LHCN-M2 (cell line): ENCODE measurements around the gene MTURN. TPM values are rescaled to one million over a fixed set of nuclear protein-coding genes. Genes with fewer than 3 reads are reported as not detected.
A peak's percentile ranks its signal among the peaks of the same experiment; 100 is the strongest.

ENCODE experiments used
- DNase-seq: peaks from one replicate; pipeline ENCODE4 v3.0.0-alpha.2; 2012; ENCODE audit warnings: low read depth
- total RNA-seq: library from RNA; depleted of rRNA; stranded (reverse); fragments of >200 nt; gene quantifications from 2 replicates; pipeline ENCODE4 v1.2.3, GENCODE V29; 2014

MTURN gene
- total RNA-seq, 1 experiment from 2014 or later, result 18.7 TPM

DNA sequence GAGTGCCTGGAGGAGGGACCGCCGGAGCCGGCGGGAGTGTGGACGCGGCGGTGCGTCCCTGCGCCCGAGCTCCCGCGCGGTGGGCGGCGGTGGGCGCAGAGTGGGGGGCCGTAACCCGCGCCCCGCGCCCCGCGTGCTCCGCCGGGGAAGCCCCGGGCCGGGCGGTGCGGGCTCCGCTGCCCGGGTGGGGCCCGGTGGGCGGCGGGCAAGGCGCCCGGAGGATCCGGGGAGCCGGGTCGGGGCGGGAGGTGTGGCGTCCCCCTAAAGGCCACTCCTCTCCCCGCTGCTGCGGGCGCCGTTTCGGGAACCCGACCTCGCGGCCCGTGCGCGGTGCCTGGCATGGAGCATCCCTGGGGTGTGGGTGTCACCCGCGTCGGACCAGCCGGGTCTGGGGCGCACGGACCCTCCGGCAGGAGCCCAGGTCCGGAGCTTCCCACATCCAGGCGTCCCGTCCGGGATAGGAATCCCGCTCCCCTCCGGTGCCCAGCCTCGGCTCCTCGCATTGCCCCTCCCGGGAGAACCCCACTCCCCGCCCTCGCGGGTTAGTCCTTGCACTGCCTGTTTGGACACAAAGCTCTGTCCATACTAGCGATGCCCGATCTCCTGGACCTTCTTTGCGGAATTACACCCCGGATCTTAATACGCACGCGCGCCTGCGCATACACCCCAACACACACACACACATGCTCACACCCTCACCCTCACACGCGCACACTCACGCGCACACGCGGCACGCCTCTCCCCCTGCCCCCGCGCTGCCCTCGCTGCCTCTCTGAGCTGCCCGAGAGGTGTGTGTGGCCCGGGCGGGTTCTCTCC lies 723 bp downstream of the MTURN start:
- peak; percentile 88 for DNase-seq

DNA sequence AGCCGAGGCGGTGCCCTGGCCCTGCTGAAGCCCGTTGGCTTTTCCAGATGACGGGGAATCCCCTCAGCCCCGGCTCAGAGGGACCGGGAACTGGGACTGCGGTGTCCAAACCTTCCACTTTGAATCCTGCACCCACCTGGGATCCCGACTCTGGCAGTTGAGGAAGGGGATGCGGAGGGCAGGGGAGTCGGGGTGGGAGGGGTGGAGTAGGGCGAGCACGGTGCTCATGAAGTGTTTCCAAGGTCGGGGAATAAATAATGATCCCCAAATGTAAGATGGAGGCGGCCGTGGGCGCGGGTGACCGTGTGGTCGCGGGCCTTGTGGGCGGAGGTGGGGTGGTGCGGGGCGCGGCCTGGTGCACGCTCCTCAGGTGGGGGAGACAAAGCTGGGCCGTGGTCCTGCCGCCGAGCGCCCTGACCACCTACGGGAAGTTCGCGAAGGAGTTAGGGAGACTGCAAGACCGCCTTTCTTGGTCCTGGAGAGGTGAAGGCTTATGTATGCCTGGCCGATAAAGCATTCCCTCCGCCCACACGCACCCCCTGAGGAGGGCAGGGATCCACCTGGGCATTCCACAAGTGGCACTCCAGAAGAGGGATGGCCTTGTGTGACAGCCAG lies 1.4 kb downstream of the MTURN start:
- no peak for DNase-seq

DNA sequence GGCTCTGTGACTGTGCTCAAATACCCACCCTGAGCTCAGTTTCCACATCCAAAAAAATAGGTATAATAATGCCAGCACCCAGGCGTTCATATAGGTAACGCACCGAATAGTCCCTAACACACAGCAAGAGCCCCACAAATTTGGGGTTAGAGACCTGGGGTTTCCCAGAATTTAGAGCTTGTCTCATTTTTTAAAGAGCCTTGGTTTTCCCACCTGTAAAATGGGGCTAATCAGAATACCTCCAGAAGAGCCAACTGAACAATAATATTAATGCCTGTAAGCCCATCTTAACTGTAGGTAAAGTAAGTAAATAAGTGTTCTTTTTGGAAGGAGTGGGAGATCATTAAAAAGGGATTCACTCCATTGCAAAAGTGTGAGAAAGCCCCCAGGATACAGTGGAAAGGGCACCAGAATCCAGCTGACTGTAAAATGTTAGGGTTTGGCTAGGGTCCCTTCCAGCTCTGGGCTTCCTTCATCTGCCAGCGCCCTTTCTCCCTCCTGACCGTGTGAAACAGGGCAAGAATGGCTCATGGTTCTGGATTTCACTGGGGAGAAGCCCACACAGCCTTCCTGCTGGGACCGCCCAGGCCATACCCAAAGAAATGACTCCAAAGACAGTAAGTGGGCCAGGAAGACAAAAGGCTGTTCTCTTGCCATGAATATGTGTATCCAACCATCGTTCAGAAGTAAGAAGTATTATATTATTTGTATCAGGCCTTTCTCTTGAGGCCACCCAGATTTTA lies 2.1 kb downstream of the MTURN start:
- DNase-seq, result no peak

DNA sequence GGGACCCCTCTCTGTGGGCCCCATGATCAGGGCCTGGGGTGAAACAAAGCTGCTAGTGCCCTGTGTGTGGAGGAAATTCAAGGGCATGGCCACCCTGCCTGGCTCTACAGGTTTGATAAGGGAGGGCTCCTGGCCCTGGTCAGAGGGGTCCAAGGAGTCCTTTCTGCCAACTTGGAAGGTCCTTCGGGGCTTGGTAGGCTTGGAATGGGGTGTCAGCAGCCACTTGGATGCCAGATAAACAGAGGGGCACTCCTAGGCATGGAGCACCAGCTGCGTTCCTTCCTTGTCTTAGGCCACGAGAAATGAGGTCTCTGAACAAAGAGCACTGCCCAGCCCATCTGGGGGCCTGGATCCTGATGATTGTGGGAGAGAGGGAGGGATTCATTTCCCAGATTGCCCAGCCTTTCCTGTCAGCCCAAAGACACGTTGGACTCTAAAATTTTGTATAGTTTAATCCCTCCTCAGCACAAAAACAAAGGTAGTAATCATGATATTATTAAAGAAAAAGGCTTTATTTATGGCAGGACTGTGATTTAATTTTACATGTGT lies 5.1 kb downstream of the MTURN start:
- no peak for DNase-seq

DNA sequence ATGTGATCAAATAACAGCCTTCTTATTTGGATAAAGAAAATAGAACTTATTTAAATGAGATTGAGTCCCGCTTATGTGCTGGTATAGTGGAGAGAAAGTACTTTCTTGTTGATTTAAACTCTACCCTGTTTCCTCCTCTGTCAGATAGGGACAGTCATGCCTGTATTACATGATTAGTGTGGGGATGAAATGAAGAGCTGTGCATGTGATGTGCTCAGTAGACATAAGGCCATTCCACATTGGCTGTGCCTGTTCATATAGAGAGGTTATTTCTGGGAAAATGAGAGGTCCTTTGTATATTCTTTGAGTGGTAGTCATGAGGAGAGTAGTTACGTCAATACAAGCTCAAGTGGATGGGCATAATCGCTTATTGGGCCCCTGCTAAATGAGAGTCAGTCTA lies 5.7 kb downstream of the MTURN start:
- no peak for DNase-seq

DNA sequence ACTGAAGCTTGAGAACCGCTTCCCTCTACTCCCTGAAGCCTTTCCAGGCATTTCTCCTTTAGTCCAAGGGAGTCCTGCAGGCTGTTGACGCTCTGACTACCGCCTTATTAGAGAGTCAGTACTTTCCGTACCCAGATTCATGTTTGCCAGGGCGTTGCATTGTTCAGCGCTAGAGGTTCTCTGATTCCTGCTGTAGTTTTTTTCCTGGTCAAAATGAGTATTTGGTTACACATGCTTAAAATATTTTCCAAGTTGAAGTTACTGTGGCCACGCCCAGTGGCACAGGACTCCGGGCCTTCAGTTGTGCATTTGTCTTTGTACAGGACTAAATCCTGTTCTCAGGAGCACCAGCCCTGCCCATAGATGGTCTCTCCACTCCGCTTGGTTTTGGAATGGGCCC lies 7.9 kb downstream of the MTURN start:
- peak; percentile 90 for DNase-seq

DNA sequence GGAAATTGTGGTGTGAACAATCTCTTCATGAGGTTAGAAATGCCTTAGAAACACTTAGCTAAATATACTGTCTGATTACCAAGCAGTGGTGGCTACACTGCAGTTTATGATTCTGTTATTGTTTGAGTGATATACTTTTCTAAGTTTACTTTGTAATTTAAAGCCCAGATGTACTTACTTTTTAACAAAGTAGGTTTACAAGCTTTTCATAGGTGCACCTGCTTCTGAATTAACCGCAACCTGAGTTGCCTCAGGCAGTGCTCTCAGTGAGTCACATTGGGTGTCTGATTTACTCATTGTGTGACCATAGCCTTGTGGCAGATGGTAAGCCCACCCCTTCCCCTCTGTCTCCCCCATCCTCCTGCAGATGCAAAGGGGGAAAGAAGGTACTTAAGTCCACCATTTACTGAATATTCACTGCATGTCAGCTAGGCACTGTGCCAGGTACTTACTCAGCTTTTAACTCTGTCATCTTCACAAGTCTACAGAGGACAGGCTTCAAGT lies 9.0 kb downstream of the MTURN start:
- peak; percentile 68 for DNase-seq

DNA sequence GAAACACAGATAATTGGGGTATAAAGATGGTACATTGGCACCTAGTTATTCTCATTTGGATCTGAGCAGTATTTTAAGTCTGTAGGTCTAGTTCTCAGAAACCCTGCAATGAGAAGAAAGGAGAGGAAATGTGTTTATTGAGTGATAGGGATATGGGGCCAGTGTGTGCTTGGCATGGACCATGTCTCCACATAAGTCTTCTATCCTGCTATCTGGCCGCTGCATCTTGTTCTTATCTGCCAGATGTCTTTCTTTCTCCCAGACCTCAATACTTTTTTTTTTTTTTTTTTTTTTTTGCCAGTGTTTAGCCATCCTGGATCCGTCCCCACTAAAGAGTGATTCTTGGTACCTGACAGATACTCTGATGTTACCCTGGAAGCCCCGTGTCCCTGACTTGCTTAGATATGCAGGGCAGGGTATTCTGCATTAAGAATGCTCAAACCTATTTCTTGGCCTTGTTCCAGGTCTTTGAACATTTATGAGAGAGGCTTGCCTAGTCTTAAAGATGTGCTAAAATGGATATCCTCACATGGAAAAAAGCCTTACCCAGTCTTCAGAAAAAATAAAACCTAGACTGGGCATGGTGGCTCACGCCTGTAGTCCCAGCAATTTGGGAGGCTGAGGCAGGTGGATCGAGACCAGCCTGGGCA lies 10.0 kb downstream of the MTURN start:
- no peak for DNase-seq

DNA sequence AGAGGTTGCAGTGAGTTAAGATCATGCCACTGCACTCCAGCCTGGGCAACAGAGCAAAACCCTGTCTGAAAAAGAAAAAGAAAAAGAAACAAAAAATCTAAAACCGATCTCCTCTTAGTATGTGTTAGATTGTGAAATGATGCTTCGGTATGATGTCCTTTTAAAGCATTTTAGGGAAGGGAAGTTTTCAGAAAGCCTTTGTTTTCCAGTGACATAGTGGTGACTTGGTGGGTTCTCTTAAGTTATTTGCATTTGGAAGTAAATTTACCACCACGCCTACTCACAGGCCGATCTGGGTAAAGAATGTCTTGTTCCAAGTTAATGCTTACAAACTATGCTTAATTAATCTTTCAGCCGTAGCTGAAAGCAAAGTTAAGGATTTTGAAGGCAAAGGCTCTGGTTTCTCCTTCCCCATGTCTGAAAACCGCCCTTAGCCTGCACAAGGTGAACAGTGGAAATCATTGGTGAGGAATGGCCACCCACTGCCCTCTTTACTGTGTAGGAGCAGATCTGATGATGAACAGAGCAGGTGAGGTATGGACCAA lies 10.7 kb downstream of the MTURN start:
- DNase-seq, result no peak

DNA sequence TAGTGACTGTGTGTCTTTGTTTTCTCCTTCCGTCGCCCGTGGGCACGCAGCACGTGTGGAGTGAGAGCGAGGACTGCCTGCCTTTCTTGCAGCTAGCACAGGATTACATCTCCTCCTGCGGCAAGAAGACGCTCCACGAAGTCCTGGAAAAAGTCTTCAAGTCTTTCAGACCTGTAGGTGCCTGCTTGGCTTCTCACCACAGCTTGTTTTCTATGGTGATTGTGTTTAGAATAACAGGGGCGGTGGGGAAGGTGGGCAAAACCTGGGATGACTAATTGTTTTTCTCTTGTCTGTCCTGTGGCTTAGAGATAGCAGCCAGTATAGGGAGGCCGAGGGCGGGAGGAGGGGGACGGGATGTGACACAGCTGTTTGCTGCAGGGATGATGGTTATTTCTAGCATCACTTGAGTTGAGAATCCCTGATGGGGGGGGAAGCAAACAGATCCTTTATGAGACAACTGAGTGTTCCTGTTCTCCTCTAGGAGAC lies 11.4 kb downstream of the MTURN start:
- DNase-seq, result peak; percentile 73

DNA sequence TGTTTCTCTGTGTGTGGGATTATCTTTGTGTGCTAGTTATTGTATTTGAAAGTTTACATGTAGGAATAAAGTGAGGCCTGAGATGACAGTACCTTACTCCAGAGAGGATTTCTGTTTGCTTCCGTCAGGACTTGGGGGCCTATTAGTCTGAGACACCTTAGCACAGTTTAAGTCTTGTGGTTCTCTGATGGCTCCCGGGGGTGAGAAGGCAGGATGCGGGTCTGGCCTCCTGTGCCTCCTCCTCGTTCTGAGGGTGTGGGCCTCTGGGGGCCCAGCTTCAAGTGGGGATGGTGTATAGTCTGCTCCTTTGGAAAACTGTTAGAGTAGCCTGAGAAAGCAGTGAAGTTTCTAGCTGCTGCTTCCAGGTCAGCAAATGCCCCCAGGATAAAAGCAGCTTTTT lies 12.4 kb downstream of the MTURN start:
- DNase-seq, result no peak

DNA sequence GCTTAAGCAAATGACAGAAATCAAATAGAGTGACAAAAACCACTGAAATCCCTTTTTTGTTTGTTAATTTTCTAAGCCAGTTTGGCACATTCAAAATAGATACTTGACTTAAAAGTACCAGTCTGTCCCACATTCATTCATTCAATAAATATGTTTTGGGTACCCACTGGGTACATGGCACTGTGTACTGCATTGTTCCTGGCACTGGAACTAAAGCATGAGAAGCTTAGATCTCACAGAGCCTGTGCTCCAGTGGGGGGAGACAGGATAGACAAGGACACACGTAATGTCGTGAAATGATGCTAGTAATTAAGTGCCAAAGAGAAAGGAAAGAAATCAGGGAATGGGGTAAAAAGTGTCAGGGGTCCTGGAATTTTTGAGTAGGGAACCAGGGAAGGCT lies 13.0 kb downstream of the MTURN start:
- DNase-seq, result no peak

DNA sequence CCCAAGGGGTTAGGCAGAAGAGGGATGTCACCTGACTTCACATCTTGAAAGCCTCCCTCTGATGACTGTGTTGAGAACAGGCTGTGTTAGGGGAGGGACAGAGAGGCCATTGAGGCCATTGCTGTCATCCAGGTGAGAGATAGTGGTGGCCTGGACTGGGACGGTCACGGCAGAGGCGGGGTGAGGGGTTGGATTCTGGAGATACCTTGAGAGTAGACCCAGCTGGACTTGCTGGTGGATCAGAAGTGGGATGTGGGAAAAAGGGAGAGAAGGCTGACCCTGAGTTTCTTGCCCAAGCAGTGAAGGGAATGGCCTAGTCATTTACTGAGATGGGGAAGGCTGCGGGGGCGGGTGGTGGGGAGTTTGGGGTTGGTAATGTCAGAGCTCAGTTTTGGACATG lies 13.6 kb downstream of the MTURN start:
- DNase-seq, result no peak

DNA sequence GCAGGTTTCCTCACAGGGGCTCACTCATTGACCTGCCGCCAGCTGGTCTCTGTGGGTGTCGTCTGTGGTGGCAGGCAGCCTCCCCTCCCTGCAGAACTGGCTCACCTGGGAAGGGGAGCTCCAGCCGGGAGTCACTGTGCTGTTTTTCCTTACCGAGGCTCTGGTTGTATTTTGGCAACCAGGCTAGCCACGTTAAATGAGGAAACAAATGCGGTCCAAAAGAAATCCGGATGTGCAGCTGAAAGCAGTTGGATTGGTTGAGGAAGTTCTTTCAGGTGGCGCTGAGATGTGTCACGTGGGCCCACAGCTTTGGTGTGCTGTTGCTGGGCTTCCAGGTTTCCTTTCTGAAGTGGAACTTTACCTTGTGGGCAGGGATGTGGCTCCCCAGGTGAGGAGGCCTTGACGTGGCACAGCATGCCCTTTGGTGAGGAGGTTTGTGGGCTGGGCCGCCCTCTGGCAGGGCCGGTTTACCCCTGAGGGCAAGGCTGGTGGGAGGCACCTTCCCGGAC lies 14.2 kb downstream of the MTURN start:
- no peak for DNase-seq

DNA sequence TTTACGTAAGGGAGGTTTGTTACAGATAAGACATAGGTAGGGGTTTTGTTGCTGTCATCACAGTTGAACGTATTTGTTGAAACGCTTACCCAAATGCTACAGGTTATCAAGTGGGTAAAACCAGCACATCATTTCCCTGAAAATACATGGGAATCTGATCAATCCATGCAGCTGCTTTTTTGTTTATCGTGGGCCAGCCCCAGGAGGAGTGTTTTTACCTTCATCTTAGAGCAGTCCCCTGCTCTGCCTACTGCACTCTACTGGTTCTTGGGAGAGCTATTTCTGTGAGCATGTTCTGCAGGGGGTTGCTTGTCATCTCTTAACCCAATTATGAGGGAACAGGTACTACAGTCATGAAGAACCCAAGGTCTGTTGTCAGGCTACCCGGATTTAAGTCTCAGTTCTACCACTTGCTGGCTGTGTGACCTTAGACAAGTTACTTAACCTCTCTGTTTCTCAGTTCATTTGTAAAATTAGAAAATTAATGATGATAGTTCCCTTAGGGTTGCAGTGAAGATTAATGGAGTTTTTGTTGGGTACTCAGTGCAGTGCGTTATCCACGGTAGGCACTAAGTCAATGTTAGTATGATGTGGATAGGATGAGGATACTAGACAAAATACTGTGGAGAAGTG lies 15.0 kb downstream of the MTURN start:
- no peak for DNase-seq

DNA sequence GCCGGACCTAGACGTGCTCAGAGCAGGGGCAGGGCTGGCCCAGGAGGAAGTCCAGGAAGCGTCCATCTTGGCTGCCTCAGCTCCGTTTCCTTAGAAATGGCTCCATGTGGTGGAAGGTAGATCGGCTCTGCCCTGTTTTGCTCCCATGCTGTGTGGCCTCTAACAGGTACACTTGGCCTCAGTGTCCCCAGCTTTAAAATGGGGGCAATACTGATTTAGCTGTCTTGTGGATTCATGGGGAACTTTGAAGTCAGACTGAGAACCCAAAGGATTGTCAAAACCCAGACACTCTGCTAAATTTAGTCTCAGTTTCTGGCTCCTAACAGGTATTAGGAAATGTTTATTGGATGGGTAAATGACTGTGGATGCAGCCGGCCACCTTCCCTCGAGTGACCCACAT lies 15.9 kb downstream of the MTURN start:
- no peak for DNase-seq

DNA sequence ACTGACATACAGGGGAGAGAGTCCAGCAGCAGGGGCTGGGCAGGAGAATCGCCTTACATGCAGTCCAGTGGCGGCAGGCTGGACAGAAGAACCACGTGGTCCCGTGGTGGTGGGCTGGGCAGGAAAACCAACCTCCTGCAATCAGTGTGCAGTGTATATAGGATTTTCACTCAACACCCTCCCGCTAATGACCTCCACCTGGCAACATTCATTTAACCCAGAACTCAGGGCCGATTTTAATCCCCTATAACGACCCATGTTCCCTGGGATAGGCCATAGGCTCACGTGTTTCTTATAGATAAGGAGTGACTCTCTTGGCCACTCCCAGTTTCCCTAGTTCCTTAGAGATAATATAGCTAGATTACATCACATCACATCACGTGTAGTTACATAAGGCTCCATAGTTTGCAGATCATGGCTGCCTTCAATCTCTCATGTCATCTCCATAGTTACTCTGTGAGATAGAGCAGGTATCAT lies 19.4 kb downstream of the MTURN start:
- no peak for DNase-seq

DNA sequence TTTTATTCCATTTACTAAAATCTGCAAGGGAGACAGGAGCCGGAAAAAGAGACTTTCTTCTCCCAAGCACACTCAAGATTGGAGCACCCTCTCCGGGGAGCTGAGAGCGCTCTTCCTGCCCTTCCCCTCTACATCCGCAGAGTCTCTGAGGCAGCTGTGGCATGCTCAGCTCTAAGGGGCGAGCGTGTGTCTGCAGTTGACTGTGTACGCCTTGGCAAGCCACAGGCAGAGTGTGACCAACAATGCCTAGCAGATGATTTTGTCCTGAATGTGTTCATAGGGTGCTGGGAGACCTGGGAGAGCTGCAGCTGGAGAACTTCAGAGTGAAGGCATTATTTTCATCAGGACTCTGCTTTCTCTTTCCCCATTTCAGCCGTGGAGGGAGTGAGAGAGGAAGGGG lies 20.7 kb downstream of the MTURN start:
- DNase-seq, result no peak

DNA sequence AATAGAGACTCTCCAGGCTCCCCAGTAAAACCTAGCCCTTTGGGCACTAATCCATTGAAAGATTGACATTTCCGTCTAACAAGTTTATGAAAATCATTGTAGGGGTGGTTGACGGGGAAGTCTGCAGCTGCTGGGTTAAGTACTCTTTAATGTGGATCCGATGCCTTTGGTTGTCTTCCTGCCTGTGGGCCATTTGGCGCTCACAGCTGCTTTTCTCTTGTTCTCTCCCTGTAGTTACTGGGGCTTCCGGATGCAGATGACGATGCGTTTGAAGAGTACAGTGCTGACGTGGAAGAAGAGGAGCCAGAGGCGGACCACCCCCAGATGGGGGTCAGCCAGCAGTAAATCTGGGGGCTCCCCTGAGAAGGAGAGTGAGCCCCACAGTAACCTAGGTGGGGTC lies 22.4 kb downstream of the MTURN start:
- DNase-seq, result no peak

DNA sequence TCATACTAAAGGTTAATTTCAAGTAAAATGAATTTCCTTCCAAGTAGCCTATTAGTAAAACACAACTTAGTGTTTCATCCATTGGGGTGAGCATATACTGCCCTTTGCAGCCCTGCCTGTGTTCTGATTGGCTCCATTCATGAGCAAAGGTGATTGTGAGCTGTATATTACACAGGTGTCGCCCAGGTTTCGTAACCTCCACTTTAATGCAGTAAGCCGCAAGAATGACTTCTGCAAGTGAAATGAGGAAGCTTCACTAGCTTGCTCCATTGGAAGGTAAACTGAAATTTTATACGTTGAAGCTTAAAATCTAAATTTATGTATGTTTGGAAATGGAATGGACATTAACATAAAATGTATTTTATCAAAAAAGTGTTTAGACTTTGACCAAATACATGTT lies 24.4 kb downstream of the MTURN start:
- DNase-seq, result no peak
